HepG2 (cell line): ENCODE data around the gene HTR7. TPM values are rescaled to one million over a fixed set of nuclear protein-coding genes. Genes with fewer than 3 reads are reported as not detected.

ENCODE experiments used
- ATAC-seq: fragments of 200-7000 bp; cut with Tn5 transposase; 3 replicates; pipeline ENCODE4 v1.9.1; 2020; ENCODE audit warnings: mild to moderate bottlenecking, moderate library complexity
- BruUV-seq: library from RNA; stranded (reverse); fragments of 400-500 nt; replicated peaks from 2 replicates; lab custom pipeline; 2021; lab: Mats Ljungman, UMichigan
- CTCF ChIA-PET: fragments of 300-600 bp; formaldehyde crosslinking; extraction: SDS; loops from one replicate; lab custom pipeline; 2021; ENCODE audit warnings: low total read pairs, inconsistent platforms, low intra/inter-chr PET ratio; lab: Yijun Ruan, JAX
- POLR2A ChIA-PET: fragments of 350-600 bp; sonication (Branson Sonifier 250); formaldehyde crosslinking; loops from one replicate; lab custom pipeline; 2020; ENCODE audit warnings: antibody characterized with exemption, inconsistent platforms; lab: Yijun Ruan, JAX
- DNase-seq: peaks from one replicate; pipeline ENCODE4 v3.0.0-alpha.2; 2015; ENCODE audit warnings: low spot score
- FAIRE-seq: peaks from 3 replicates; lab custom pipeline; 2011; peaks lifted over from hg19 to GRCh38; lab: Jason Lieb, UNC
- H2AFZ ChIP-seq: one replicate; pipeline ENCODE4 v1.6.1; 2011; ENCODE audit warnings: low read length, inconsistent platforms
- H3K27ac ChIP-seq: fragments of 300-600 bp; 3 replicates; pipeline ENCODE4 v1.8.0; 2011; ENCODE audit warnings: mixed run types, mild to moderate bottlenecking, mixed read lengths, low read length, inconsistent platforms; ENCODE audit not compliant: insufficient read depth; ENCODE audit errors: extremely low read length
- H3K27me3 ChIP-seq, 2 experiments: fragments of 200-600 bp in 1 of 2; 2 replicates in 1 of 2; 3 replicates in 1 of 2; pipeline versions ENCODE4 v1.6.0 to v1.8.0; 2011; ENCODE audit warnings: low read length in 2 of 2, mild to moderate bottlenecking in 2 of 2, moderate library complexity in 2 of 2, inconsistent platforms in 1 of 2; ENCODE audit not compliant: insufficient read depth in 2 of 2, control insufficient read depth in 1 of 2
- H3K36me3 ChIP-seq, 2 experiments: fragments of 200-600 bp in 1 of 2; replicated peaks in 1 of 2; 2 replicates in 1 of 2; 3 replicates in 1 of 2; pipeline versions ENCODE4 v1.5.1 to v1.8.0; 2011; ENCODE audit warnings: low read length in 2 of 2, inconsistent platforms in 1 of 2; ENCODE audit not compliant: insufficient read depth in 2 of 2, control insufficient read depth in 1 of 2
- H3K4me1 ChIP-seq: 2 replicates; pipeline ENCODE4 v1.5.1; 2012; ENCODE audit warnings: low read length, inconsistent platforms; ENCODE audit not compliant: insufficient read depth
- H3K4me2 ChIP-seq: 2 replicates; pipeline ENCODE4 v1.6.0; 2011; ENCODE audit warnings: low read depth, low read length, inconsistent platforms
- H3K4me3 ChIP-seq, 3 experiments: fragments of 200-600 bp in 1 of 3; sonication (generic), shearing (Covaris generic) in 1 of 3; replicated peaks in 1 of 3; 2 replicates each; pipeline ENCODE4 v1.5.1; 2011 to 2016; ENCODE audit warnings: low read length in 3 of 3, inconsistent platforms in 2 of 3, low read depth in 2 of 3, mild to moderate bottlenecking in 2 of 3, control low read depth in 1 of 3, mixed read lengths in 1 of 3; ENCODE audit not compliant: insufficient read depth in 1 of 3
- H3K79me2 ChIP-seq: one replicate; pipeline ENCODE4 v1.6.1; 2011; ENCODE audit warnings: low read length, inconsistent platforms; ENCODE audit not compliant: insufficient read depth
- H3K9ac ChIP-seq: 2 replicates; pipeline ENCODE4 v1.6.0; 2011; ENCODE audit warnings: mild to moderate bottlenecking, low read depth, low read length, inconsistent platforms; ENCODE audit not compliant: insufficient read depth
- H3K9me3 ChIP-seq: 2 replicates; pipeline ENCODE4 v1.5.1; 2012; ENCODE audit warnings: mild to moderate bottlenecking, low read length
- H4K20me1 ChIP-seq: 2 replicates; pipeline ENCODE4 v1.6.0; 2011; ENCODE audit warnings: inconsistent platforms, mild to moderate bottlenecking, low read length, moderate library complexity; ENCODE audit not compliant: insufficient read depth
- CTCF ChIP-seq: sonication (generic); formaldehyde crosslinking; IDR thresholded peaks from 2 replicates; pipeline ENCODE4 v1.5.0; 2020; ENCODE audit warnings: mild to moderate bottlenecking, missing genetic modification reagents, moderate library complexity
- SMC3 ChIP-seq: IDR thresholded peaks from 2 replicates; pipeline ENCODE4 v1.6.1; 2011; ENCODE audit warnings: low read length, improper control_type of control experiment
- STAG1 ChIP-seq: sonication (generic); formaldehyde crosslinking; IDR thresholded peaks from 2 replicates; pipeline ENCODE4 v1.4.0; 2020; ENCODE audit warnings: missing genetic modification reagents
- TEAD2 ChIP-seq: sonication (generic); formaldehyde crosslinking; IDR thresholded peaks from 2 replicates; pipeline ENCODE4 v1.9.0; 2021; ENCODE audit warnings: missing genetic modification reagents
- YEATS2 ChIP-seq: sonication (generic); formaldehyde crosslinking; IDR thresholded peaks from 2 replicates; pipeline ENCODE4 v1.4.0; 2020; ENCODE audit warnings: missing genetic modification reagents, borderline replicate concordance
- ZBTB42 ChIP-seq: sonication (generic); formaldehyde crosslinking; IDR thresholded peaks from 2 replicates; pipeline ENCODE4 v1.5.0; 2020; ENCODE audit warnings: mild to moderate bottlenecking, missing genetic modification reagents
- WGBS: methylation state at CpG from one replicate; pipeline ENCODE4 v1.1.6; 2017; ENCODE audit warnings: low lambda C conversion rate; 5-methylcytosine and 5-hydroxymethylcytosine counted together
- in situ Hi-C: cut with HindIII; loops from 2 replicates; pipeline ENCODE4 v1.10.0; 2017; ENCODE audit warnings: low pct_unique_long_range_greater_than_20kb; ENCODE audit not compliant: extremely low pct_ligation_motif_present
- intact Hi-C: fragments of 100-400 bp; cut with micrococcal nuclease; formaldehyde crosslinking; loops from one replicate; pipeline ENCODE4 v1.10.0; 2022; ENCODE audit not compliant: unreplicated experiment
- polyA plus RNA-seq, 8 experiments: library from polyadenylated mRNA; depleted of rRNA in 3 of 8; stranded (reverse) in 7 of 8; unstranded in 1 of 8; fragments of >200 nt; fragmentation: Illumina TruSeq in 4 of 8; extraction: Trizol in 4 of 8; gene quantifications; 2 replicates each; pipeline versions ENCODE4 v1.2.1 to v1.2.3, GENCODE V29; 2011 to 2016; ENCODE audit warnings: low read depth in 4 of 8, missing spikeins in 1 of 8, mixed read lengths in 1 of 8; ENCODE audit not compliant: insufficient read depth in 1 of 8
- total RNA-seq, 5 experiments: library from RNA; depleted of rRNA; stranded (reverse); fragments of >200 nt; fragmentation: Illumina TruSeq; extraction: Trizol; gene quantifications; 2 replicates each; pipeline ENCODE4 v1.2.3, GENCODE V29; 2016; ENCODE audit warnings: low read depth in 1 of 5

HTR7 gene
- total and polyA plus RNA-seq, 2 of the 13 experiments (the other 11 are each of a cell fraction or from before 2014, with no cell fraction given) = 0.04 TPM; not detected in 1

GRCh38 chr10:90787393-90788198 is 70.2 kb downstream of the HTR7 start:
- Histone ChIP-seq H3K27ac (no peak overlapping the region), H3K27me3 (peaks cover 0 to 9% of the 10 kb centered on the region in 2 experiments; a peak in 3 of 5 replicates), H3K4me2 (no peak overlapping the region), H3K79me2 (no peaks in the 10 kb centered on the region), H3K9me3 (no peaks in the 10 kb centered on the region), H4K20me1 (no peaks in the 10 kb centered on the region), H3K4me3 (no peak overlapping the region), H3K36me3 (no peaks in the 10 kb centered on the region)
- ATAC-seq (peak; percentile 78), DNase-seq (peak; percentile 9)
- no TSS peak for BruUV-seq
- CTCF ChIA-PET = interaction anchor here (0.7 to 1.5 kb wide), 2 partner anchors 36 to 994 kb away, joined by 3 to 9 read pairs; no protein-coding TSS in a partner anchor
- 25% methylated on average over 9 of the region's 9 CpGs for WGBS
- in situ Hi-C loops = no loop called here
- TF ChIP-seq CTCF (CRISPR knock-in tag) = peak; percentile 65
- TF ChIP-seq ZBTB42 = no peak
- no peak for TF ChIP-seq TEAD2 (CRISPR knock-in tag)
- TF ChIP-seq SMC3 = peak; percentile 56
- TF ChIP-seq STAG1 (CRISPR knock-in tag) = peak; percentile 43
- no peak for TF ChIP-seq YEATS2 (CRISPR knock-in tag)
- TF ChIP-seq, all 625 proteins: peak for 3
- H3K9ac ChIP-seq = no peak overlapping the region
- no peak overlapping the region for H2AFZ ChIP-seq
- H3K4me1 ChIP-seq = no peaks in the 10 kb centered on the region
- intact Hi-C loops = loop anchor here (1.0 to 2.0 kb wide), 2 partner anchors 36 to 995 kb away; no protein-coding TSS in a partner anchor
- POLR2A ChIA-PET = no interaction called here
- peak; percentile 26 for FAIRE-seq
